Dendritic cell treated with granulocyte-macrophage colony-stimulating factor and Interleukin-4, amounts not matched to agents 40 ng/mL and 50 ng/mL, for 4 days (primary cell): Measurements from ENCODE around the gene STAT5A.
A peak's percentile ranks its signal among the peaks of the same experiment; 100 is the strongest.
"Not testable (repeated sequence)": the region's sequence is repeated elsewhere in the genome, so short reads cannot be mapped to it uniquely, and the experiment has no call there.

Source experiments
- H3K27ac Mint-ChIP-seq: one replicate; pipeline ENCODE4 v1.8.0; 2022; ENCODE audit warnings: mild to moderate bottlenecking, mixed read lengths
- H3K27me3 Mint-ChIP-seq: one replicate; pipeline ENCODE4 v1.8.0; 2022; ENCODE audit warnings: mild to moderate bottlenecking, mixed read lengths
- H3K36me3 Mint-ChIP-seq: one replicate; pipeline ENCODE4 v1.8.0; 2022; ENCODE audit warnings: low read depth, mixed read lengths
- H3K4me1 Mint-ChIP-seq: one replicate; pipeline ENCODE4 v1.8.0; 2022; ENCODE audit warnings: low read depth, mixed read lengths
- H3K4me3 Mint-ChIP-seq: one replicate; pipeline ENCODE4 v1.8.0; 2022; ENCODE audit warnings: mild to moderate bottlenecking, moderate library complexity, mixed read lengths
- H3K9me3 Mint-ChIP-seq: one replicate; pipeline ENCODE4 v1.8.0; 2022; ENCODE audit warnings: mixed read lengths
- intact Hi-C: fragments of 100-400 bp; cut with micrococcal nuclease; formaldehyde crosslinking; loops from one replicate; pipeline ENCODE4 v1.15.0; 2022

STAT5A gene

DNA sequence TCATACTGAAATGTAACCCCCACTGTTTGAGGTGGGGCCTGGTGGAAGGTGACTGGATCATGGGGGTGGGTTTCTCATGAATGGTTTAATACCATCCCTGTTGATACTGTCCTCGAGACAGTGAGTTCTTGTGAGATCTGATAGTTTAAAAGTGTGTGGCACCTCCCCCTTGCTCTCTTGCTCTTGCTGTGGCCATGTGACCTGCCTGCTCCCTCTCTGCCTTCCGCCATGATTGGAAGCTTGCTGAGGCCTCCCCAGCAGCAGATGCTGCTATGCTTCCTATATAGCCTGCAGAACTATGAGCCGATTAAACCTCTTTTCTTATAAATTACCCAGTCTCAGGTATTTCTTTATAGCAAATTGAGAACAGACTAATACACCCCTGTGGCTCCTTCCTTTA is 59.3 kb downstream of the STAT5A start:
- Mint-ChIP-seq H3K27me3 (no peaks in the 10 kb centered on the region), H3K36me3 (peaks cover 63% of the 10 kb centered on the region), H3K27ac (peak overlapping the region; percentile 20), H3K4me3 (no peak overlapping the region), H3K4me1 (peaks cover 30% of the 10 kb centered on the region), H3K9me3 (no peaks in the 10 kb centered on the region)
- intact Hi-C loops: no loop called here

DNA sequence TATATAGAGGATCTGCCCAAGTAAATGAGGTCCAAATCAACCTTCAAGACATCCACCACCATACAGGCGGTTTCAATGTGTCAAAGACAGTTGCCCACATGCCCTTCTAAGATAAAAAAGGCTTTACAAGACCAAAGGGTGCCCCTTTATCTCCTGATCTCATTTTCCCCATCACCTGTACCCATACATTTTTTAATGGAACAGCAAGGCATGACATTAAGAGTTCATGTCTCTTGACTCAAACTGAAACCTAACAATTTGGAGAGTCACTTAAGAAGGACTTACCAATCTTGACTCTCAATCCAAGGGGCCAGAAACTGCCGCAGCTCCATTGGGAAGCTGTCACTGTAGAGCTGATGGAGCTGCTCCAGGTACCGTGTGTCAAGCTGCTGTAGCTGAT is 59.8 kb downstream of the STAT5A start:
- peaks cover 58% of the 10 kb centered on the region for H3K36me3 Mint-ChIP-seq
- peaks cover 30% of the 10 kb centered on the region for H3K4me1 Mint-ChIP-seq
- no peaks in the 10 kb centered on the region for H3K9me3 Mint-ChIP-seq
- peak overlapping the region; percentile 20 for H3K27ac Mint-ChIP-seq
- no peaks in the 10 kb centered on the region for H3K27me3 Mint-ChIP-seq
- intact Hi-C loops: no loop called here
- no peak overlapping the region for H3K4me3 Mint-ChIP-seq

DNA sequence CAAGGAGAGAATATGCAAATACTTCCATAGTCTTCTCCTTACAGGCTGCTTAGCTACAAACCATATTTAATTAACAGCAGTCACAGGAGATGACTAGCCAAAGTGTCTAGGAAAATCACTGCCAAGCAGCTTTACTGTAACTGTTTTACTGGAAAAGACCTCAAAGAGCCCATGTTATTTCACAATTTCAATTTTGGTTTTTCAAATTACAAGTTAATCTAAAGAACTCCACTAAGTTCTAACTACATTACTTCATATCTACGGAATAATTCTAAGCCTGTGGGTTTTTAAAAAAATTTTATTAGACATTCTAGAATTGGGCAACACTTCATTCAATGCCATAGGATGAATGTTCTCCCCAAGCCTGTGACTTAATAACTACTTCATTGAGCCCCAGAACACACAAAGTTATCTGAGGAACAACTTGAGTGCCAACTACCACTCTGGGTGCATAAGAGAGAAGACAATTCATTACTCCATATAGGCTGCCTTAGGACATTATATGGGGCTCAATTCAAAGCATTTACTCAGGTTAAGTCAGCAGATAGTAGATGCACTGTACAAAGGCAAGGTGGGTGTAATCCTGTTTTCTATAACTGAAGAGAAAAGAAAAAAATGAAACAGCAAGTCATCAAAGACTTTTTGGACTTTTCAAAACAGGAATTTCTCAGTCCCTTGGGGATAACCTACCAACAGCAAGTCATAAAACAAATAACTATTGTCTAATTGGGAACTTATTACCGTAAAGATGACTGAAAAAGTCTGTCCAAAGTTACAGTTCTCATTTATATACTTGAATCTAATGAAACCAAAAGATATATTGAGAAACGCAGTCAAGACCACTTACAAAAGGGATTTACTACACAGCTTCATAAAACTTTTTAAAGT is 66.9 kb downstream of the STAT5A start:
- Mint-ChIP-seq H3K9me3 (no peaks in the 10 kb centered on the region), H3K27ac (no peak overlapping the region), H3K27me3 (no peaks in the 10 kb centered on the region), H3K36me3 (peaks cover 9% of the 10 kb centered on the region), H3K4me3 (no peak overlapping the region), H3K4me1 (peaks cover 19% of the 10 kb centered on the region)
- intact Hi-C loops: no loop called here

DNA sequence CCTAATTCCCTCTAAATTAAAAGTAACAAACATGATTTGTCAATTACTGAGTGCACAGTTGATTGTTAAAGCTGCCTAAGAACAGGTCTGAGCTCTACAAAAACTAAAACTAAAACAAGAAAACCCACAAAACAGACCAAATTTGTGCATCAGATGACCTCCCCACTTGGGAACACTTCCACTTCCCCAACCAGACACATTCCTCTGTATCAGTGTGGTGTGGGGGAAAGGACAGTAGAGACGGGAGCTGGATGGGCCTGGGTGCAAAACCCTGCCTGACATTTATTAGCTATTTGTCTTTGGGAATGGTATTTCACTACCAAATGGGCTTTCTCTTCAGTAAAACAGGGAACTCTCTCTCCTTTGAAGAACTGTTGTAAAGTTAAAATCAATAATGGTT is 70.1 kb downstream of the STAT5A start:
- intact Hi-C loops: no loop called here
- Mint-ChIP-seq H3K36me3 (peaks cover 9% of the 10 kb centered on the region), H3K4me1 (peaks cover 25% of the 10 kb centered on the region), H3K9me3 (no peaks in the 10 kb centered on the region), H3K27ac (peak overlapping the region; percentile 50), H3K4me3 (no peak overlapping the region), H3K27me3 (no peaks in the 10 kb centered on the region)

DNA sequence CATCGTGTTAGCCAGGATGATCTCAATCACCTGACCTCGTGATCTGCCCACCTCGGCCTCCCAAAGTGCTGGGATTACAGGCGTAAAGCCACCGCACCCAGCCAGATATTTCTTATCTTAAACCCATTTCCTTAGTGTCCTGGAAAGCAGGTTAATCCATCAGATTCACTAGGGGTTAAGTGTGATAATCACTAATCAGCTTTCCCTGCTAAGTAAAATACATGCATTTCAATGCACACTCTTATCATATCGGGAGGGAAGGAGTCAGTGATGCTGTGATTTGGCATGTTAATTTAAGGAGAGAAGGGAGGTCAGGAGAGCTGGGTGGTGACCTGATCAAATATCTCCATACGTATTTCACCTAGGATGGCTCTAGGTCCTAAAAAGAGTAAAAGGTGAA is 70.8 kb downstream of the STAT5A start:
- Mint-ChIP-seq H3K27me3 (no peaks in the 10 kb centered on the region), H3K27ac (no peak overlapping the region), H3K4me3 (no peak overlapping the region), H3K4me1 (peaks cover 32% of the 10 kb centered on the region), H3K9me3 (no peaks in the 10 kb centered on the region), H3K36me3 (peaks cover 9% of the 10 kb centered on the region)
- intact Hi-C loops: no loop called here

DNA sequence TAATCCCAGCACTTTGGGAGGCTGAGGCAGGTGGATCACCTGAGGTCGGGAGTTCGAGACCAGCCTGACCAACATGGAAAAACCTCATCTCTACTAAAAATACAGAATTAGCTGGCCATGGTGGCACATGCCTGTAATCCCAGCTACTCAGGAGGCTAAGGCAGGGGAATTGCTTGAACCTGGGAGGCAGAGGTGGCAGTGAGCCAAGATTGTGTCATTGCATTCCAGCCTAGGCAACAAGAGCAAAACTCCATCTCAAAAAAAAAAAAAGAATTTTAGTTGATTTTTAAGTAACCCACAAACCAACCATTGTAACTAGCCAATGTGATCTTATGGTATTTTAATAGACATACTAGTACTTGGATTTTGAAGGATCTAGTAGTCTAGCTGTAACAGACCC is 72.1 kb downstream of the STAT5A start:
- H3K27me3 Mint-ChIP-seq, H3K4me3 Mint-ChIP-seq, H3K27ac Mint-ChIP-seq, H3K9me3 Mint-ChIP-seq, H3K36me3 Mint-ChIP-seq, intact Hi-C loops: not testable (repeated sequence)
- H3K4me1 Mint-ChIP-seq: peaks cover 42% of the 10 kb centered on the region
